GM23338 (cell line): ENCODE data around the gene C2CD4A. TPM values are rescaled to one million over a fixed set of nuclear protein-coding genes. Genes with fewer than 3 reads are reported as not detected.

Source experiments
- ATAC-seq: fragments of 200-7000 bp; cut with Tn5 transposase; 3 replicates; pipeline ENCODE4 v1.9.1; 2020
- DNase-seq: peaks from one replicate; pipeline ENCODE4 v3.0.0-alpha.2; 2015; ENCODE audit warnings: low spot score
- H2AFZ ChIP-seq: fragments of 200-600 bp; sonication (generic); 2 replicates; pipeline ENCODE4 v1.8.0; 2016; ENCODE audit warnings: antibody characterized with exemption, mild to moderate bottlenecking, moderate library complexity
- H3F3A ChIP-seq: fragments of 200-600 bp; sonication (generic); replicated peaks from 2 replicates; pipeline ENCODE4 v1.8.0; 2017; ENCODE audit warnings: antibody characterized with exemption, mixed run types, low read depth
- H3K27ac ChIP-seq: fragments of 200-600 bp; sonication (generic); 2 replicates; pipeline ENCODE4 v1.6.1; 2016; ENCODE audit warnings: low read depth
- H3K27me3 ChIP-seq: fragments of 200-600 bp; sonication (generic); 2 replicates; pipeline ENCODE4 v1.8.0; 2016; ENCODE audit warnings: mild to moderate bottlenecking, mixed run types, moderate library complexity; ENCODE audit not compliant: insufficient read depth
- H3K36me3 ChIP-seq: fragments of 200-600 bp; sonication (generic); 2 replicates; pipeline ENCODE4 v1.8.0; 2016; ENCODE audit warnings: mild to moderate bottlenecking; ENCODE audit not compliant: insufficient read depth
- H3K4me1 ChIP-seq: fragments of 200-600 bp; sonication (generic); 2 replicates; pipeline ENCODE4 v1.8.0; 2016; ENCODE audit warnings: mild to moderate bottlenecking, moderate library complexity; ENCODE audit not compliant: insufficient read depth
- H3K4me2 ChIP-seq: fragments of 200-600 bp; sonication (generic); 2 replicates; pipeline ENCODE4 v1.7.1; 2017; ENCODE audit warnings: mixed run types
- H3K4me3 ChIP-seq: fragments of 200-600 bp; sonication (generic); 2 replicates; pipeline ENCODE4 v1.6.1; 2016; ENCODE audit warnings: mixed run types
- H3K79me2 ChIP-seq: fragments of 200-600 bp; sonication (generic); replicated peaks from 2 replicates; pipeline ENCODE4 v1.8.0; 2017; ENCODE audit warnings: mild to moderate bottlenecking; ENCODE audit not compliant: insufficient read depth
- H3K9me2 ChIP-seq: fragments of 200-600 bp; sonication (generic); 2 replicates; pipeline ENCODE4 v1.8.0; 2017; ENCODE audit not compliant: insufficient read depth
- H4K20me1 ChIP-seq: fragments of 200-600 bp; sonication (generic); replicated peaks from 2 replicates; pipeline ENCODE4 v1.8.0; 2017; ENCODE audit warnings: mild to moderate bottlenecking; ENCODE audit not compliant: insufficient read depth
- H3K27ac Mint-ChIP-seq: 2 replicates; pipeline ENCODE4 v1.8.0; 2020; ENCODE audit warnings: inconsistent platforms, mild to moderate bottlenecking, moderate library complexity, mixed read lengths
- H3K27me3 Mint-ChIP-seq: 3 replicates; pipeline ENCODE4 v1.8.0; 2022; ENCODE audit warnings: low read depth, mild to moderate bottlenecking, moderate library complexity, mixed read lengths, inconsistent platforms; ENCODE audit not compliant: insufficient read depth, poor library complexity
- H3K36me3 Mint-ChIP-seq: 3 replicates; pipeline ENCODE4 v1.8.0; 2021; ENCODE audit warnings: low read depth, mild to moderate bottlenecking, inconsistent platforms, moderate library complexity, mixed read lengths
- H3K4me1 Mint-ChIP-seq: 3 replicates; pipeline ENCODE4 v1.8.0; 2020; ENCODE audit warnings: mild to moderate bottlenecking, inconsistent platforms, mixed read lengths
- H3K4me3 Mint-ChIP-seq: 3 replicates; pipeline ENCODE4 v1.8.0; 2021; ENCODE audit warnings: moderate library complexity, mild to moderate bottlenecking, inconsistent platforms, mixed read lengths
- H3K9me3 Mint-ChIP-seq: 3 replicates; pipeline ENCODE4 v1.8.0; 2020; ENCODE audit warnings: moderate library complexity, mild to moderate bottlenecking, inconsistent platforms, mixed read lengths
- CREB1 ChIP-seq: fragments of 250-450 bp; sonication (Bioruptor Pico); IDR thresholded peaks from 2 replicates; pipeline ENCODE4 v1.5.0; 2020; ENCODE audit warnings: low read depth, mild to moderate bottlenecking, moderate library complexity
- CTCF ChIP-seq, 2 experiments: fragments of 200-600 bp in 1 of 2; sonication (generic) in 1 of 2; conservative IDR thresholded peaks; 2 replicates each; pipeline versions ENCODE4 v1.5.1 to v1.6.1; 2016 to 2017; ENCODE audit warnings: antibody characterized with exemption in 2 of 2, low read depth in 2 of 2, mild to moderate bottlenecking in 2 of 2, moderate library complexity in 1 of 2
- ETS1 ChIP-seq: IDR thresholded peaks from 2 replicates; pipeline ENCODE4 v1.6.1; 2016; ENCODE audit warnings: antibody characterized with exemption
- EZH2 ChIP-seq: fragments of 200-600 bp; sonication (generic); IDR thresholded peaks from one replicate; pipeline ENCODE4 v1.8.0; 2017; ENCODE audit warnings: antibody characterized with exemption, mild to moderate bottlenecking, low read depth; ENCODE audit not compliant: unreplicated experiment
- EZH2phosphoT487 ChIP-seq: fragments of 200-600 bp; sonication (generic); IDR thresholded peaks from one replicate; pipeline ENCODE4 v1.8.1; 2018; ENCODE audit warnings: antibody characterized with exemption; ENCODE audit not compliant: unreplicated experiment
- JUNB ChIP-seq: IDR thresholded peaks from one replicate; pipeline ENCODE4 v1.6.1; 2016; ENCODE audit warnings: antibody characterized with exemption; ENCODE audit not compliant: unreplicated experiment
- NANOG ChIP-seq: IDR thresholded peaks from 2 replicates; pipeline ENCODE4 v1.6.1; 2016; ENCODE audit warnings: antibody characterized with exemption, borderline replicate concordance
- POLR2AphosphoS5 ChIP-seq: IDR thresholded peaks from 2 replicates; pipeline ENCODE4 v1.6.1; 2016; ENCODE audit warnings: antibody characterized with exemption, low read depth
- REST ChIP-seq: IDR thresholded peaks from one replicate; pipeline ENCODE4 v1.6.1; 2018; ENCODE audit warnings: antibody characterized with exemption; ENCODE audit not compliant: unreplicated experiment
- STAT1 ChIP-seq: IDR thresholded peaks from one replicate; pipeline ENCODE4 v1.6.1; 2016; ENCODE audit warnings: antibody characterized with exemption; ENCODE audit not compliant: unreplicated experiment
- ZNF462 ChIP-seq: fragments of 250-450 bp; sonication (Bioruptor Pico); IDR thresholded peaks from 2 replicates; pipeline ENCODE4 v1.5.0; 2020; ENCODE audit warnings: mild to moderate bottlenecking, moderate library complexity
- polyA plus RNA-seq: library from polyadenylated mRNA; unstranded; fragments of >200 nt; fragmentation: Nextera tagmentation; extraction: Ambion mirVana; gene quantifications from 2 replicates; pipeline ENCODE4 v1.2.1, GENCODE V29; 2016
- total RNA-seq: library from RNA; depleted of rRNA; stranded (reverse); fragments of >200 nt; shearing (Covaris generic); gene quantifications from 2 replicates; pipeline ENCODE4 v1.2.3, GENCODE V29; 2014

The C2CD4A gene
- total and polyA plus RNA-seq, 2 experiments from 2014 or later, result 0.07 TPM; not detected in 1

- Histone ChIP-seq H3K79me2 (no peaks in the 10 kb centered on the region), H3K4me2 (no peak overlapping the region), H4K20me1 (no peaks in the 10 kb centered on the region), H3K36me3 (no peaks in the 10 kb centered on the region), H3K9me2 (no peaks in the 10 kb centered on the region), H3K27me3 (no peaks in the 10 kb centered on the region), H3F3A (no peaks in the 10 kb centered on the region), H3K27ac (no peak overlapping the region), H3K4me1 (no peaks in the 10 kb centered on the region), H2AFZ (0 out of 2 replicates have a peak overlapping the region, but pooled peaks have one; percentile 10), H3K4me3 (no peak overlapping the region)
- H3K4me3 Mint-ChIP-seq, result no peak overlapping the region
- TF ChIP-seq EZH2phosphoT487, result no peak
- no peak for TF ChIP-seq ZNF462 (CRISPR knock-in tag)
- no peak for TF ChIP-seq CREB1 (CRISPR knock-in tag)
- no peak for TF ChIP-seq POLR2AphosphoS5
- no peak for TF ChIP-seq NANOG
- no peak for TF ChIP-seq REST
- TF ChIP-seq STAT1, result no peak
- no peak for TF ChIP-seq CTCF (conservative IDR thresholded peaks at IDR 0.05; ENCODE audit: low read depth in 2 of 2)
- no peak for TF ChIP-seq ETS1
- TF ChIP-seq EZH2, result no peak
- no peak for TF ChIP-seq JUNB
- H3K4me1 Mint-ChIP-seq, result no peaks in the 10 kb centered on the region
- H3K27me3 Mint-ChIP-seq, result no peaks in the 10 kb centered on the region
- DNase-seq (no peak), ATAC-seq (no peak)
- H3K36me3 Mint-ChIP-seq, result no peaks in the 10 kb centered on the region
- H3K27ac Mint-ChIP-seq, result no peak overlapping the region
- H3K9me3 Mint-ChIP-seq, result no peaks in the 10 kb centered on the region
Measured at GRCh38 chr15:62094388-62094787, 27.6 kb downstream of the C2CD4A start.
